Measurements from ENCODE around the gene KIF15. TPM values are rescaled to one million over a fixed set of nuclear protein-coding genes. Genes with fewer than 3 reads are reported as not detected.

KIF15 gene
- total RNA-seq, 1 donor: 9.9 TPM

- no peak for DNase-seq (ENCODE audit: low read depth)
- no peak for TF ChIP-seq CTCF (IDR thresholded peaks at IDR 0.05; ENCODE audit: insufficient read depth, low read depth, low read length)
- H3K4me3 ChIP-seq (ENCODE audit: low read depth, low read length): no peak overlapping the region
These were observed 118.7 kb downstream of the KIF15 start for GRCh38 chr3:44880284-44880683.

DNA sequence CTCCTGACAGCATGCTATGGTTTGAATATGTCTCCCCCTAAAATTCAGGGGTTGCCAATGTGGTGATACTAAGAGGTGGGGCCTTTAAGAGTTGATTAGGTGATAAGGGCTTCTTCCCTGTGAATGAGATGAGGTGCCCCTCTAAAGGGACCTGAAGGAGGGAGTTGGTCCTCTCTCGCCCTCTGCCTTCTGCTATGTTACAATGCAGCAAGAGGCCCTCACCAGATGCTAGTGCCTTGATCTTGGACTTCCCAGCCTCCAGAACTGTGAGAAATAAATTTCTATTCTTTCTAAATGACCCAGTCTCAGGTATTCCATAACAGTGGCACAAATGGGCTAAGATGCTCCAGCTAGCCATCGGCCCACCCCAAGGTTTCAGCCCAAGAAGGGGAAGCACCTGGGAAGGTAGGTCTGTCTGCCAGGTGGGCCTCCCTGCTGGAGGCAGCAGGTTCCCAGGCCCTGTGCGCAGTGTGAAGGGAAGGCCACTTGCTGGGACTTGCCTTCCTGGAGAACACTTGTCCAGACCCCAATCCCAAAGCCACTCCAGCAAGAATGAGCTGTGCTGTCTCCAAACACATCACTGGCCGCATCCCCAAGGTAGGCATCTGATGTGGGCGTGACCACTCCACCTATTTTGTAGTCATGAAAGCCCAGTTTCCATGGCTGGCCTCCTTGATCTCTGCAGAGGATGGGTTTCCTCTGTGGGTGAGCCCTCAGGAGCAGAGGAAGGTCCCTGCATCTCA is 121.8 kb downstream of the KIF15 start:
- DNase-seq (ENCODE audit: low read depth): no peak
- no peak for TF ChIP-seq CTCF (IDR thresholded peaks at IDR 0.05; ENCODE audit: insufficient read depth, low read depth, low read length)
- no peak overlapping the region for H3K4me3 ChIP-seq (ENCODE audit: low read depth, low read length)

DNA sequence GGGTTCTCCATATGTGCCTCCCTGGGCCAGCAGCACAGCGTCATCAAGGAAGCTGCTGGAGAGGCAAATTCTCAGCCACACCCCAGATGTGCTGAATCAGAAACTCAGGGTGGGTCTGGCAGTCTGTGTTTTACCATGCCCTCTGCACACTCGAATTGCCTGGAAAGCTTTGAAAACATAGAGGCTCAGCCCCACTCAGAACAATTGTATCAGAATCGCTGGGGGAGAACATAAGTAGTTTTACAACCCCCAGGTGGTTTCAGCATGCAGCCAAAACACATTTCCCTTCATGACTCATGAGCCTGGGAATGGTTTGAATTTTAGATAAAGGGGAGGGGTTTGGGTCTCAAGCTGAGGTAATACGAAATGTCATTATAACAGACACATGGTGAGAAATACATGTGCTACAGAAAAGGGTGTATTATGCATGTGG is 122.4 kb downstream of the KIF15 start:
- TF ChIP-seq CTCF (IDR thresholded peaks at IDR 0.05; ENCODE audit: insufficient read depth, low read depth, low read length): no peak
- peak; percentile 89 for DNase-seq (ENCODE audit: low read depth)
- no peak overlapping the region for H3K4me3 ChIP-seq (ENCODE audit: low read depth, low read length)

- H3K4me3 ChIP-seq (ENCODE audit: low read depth, low read length): no peak overlapping the region
- peak; percentile 88 for DNase-seq (ENCODE audit: low read depth)
- TF ChIP-seq CTCF (IDR thresholded peaks at IDR 0.05; ENCODE audit: insufficient read depth, low read depth, low read length): no peak
These were observed 124.0 kb downstream of the KIF15 start for GRCh38 chr3:44885618-44886017.

DNA sequence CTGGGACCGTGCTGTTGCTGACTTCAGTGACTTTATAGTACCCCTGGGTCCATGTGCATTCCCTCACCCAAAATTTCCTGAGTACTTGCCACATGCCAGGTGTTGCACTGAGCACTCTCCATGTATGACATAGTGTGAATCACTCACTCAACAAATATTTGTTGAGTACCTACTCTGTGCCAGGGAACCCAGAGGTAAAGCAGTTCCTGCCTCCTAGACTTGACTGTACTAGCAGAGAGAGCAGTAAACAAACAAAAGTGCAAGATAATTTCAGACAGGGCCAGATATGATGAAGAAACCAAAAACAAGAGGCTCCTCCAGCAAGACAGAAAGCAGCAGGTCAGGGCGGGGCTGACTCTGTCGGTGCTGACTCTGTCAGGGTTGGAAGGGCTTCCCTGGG is 125.0 kb downstream of the KIF15 start:
- TF ChIP-seq CTCF (IDR thresholded peaks at IDR 0.05; ENCODE audit: insufficient read depth, low read depth, low read length): no peak
- DNase-seq (ENCODE audit: low read depth): no peak
- H3K4me3 ChIP-seq (ENCODE audit: low read depth, low read length): no peak overlapping the region

DNA sequence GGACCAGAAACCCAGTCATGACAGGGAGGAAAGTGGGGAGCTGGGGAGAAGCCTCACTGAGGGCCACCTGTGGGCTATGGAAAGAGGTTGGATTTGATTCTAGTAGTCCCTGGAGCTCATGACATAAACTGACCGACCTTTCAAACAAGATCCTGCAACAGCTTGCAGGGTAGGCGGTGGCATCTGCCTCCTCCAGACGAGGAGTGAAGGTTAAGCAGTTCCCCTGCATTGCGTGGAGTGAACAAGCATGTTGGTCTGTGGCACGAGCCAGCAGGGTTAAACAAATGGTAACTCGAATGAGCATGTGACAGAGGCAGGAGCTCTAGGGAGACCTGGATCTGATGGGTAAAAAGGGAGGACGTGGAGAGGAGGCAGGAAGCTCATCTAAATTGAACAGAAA is 125.5 kb downstream of the KIF15 start:
- no peak for DNase-seq (ENCODE audit: low read depth)
- no peak overlapping the region for H3K4me3 ChIP-seq (ENCODE audit: low read depth, low read length)
- TF ChIP-seq CTCF (IDR thresholded peaks at IDR 0.05; ENCODE audit: insufficient read depth, low read depth, low read length): no peak

DNA sequence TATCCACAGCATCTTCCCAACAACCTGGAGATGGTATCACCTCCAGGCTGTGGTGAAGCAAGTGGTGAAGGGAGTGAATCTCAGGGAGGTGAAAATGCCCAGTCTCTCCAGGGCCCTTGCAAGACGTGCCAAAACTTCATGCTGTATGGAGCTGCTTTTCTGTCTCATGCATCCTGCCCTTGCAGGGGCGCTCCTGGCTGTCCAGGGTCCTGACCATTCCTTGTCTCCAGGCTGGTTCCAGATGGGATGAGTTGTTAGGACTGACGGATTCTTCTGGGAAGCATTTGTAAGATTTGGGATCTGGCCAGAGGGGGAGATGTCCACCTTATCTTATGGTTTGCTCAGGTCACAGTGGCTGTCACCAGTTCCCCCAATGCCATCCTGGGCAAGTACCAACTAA is 128.7 kb downstream of the KIF15 start:
- H3K4me3 ChIP-seq (ENCODE audit: low read depth, low read length): no peak overlapping the region
- no peak for TF ChIP-seq CTCF (IDR thresholded peaks at IDR 0.05; ENCODE audit: insufficient read depth, low read depth, low read length)
- no peak for DNase-seq (ENCODE audit: low read depth)

Data from fibroblast of villous mesenchyme (primary cell).